ENCODE measurements around the gene VAV2.

DNA sequence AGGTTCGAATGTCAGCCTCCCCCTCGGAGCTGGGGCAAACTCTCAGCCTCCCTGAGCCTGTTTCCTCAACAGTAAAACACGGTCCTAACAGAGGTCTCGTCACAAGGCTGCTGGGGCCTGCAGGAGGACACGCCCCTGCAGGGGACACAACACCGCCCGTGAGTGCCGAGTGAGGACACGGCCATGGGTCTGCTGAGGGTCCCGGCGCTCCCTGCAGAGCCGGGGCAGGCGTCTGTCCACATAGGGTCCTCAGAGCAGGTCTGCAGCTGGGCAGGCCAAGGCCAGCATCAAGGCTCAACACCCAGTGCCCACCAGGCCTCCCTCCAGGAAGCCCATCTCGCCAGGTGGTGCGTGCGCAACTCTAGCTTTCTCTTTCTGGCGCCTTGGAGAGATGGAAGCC is 125.2 kb downstream of the VAV2 start:
- TF ChIP-seq CSRNP3 (CRISPR knock-in tag; IDR thresholded peaks at IDR 0.05) = no peak
- TF ChIP-seq CSDC2 (CRISPR knock-in tag; IDR thresholded peaks at IDR 0.05) = no peak
- TF ChIP-seq ZNF8 (CRISPR knock-in tag; IDR thresholded peaks at IDR 0.05) = no peak
- TF ChIP-seq PATZ1 (CRISPR knock-in tag; IDR thresholded peaks at IDR 0.05; ENCODE audit: borderline replicate concordance) = no peak
- no peak for TF ChIP-seq PPARA (CRISPR knock-in tag; IDR thresholded peaks at IDR 0.05; ENCODE audit: borderline replicate concordance)
- no peak for TF ChIP-seq TSHZ2 (CRISPR knock-in tag; IDR thresholded peaks at IDR 0.05)
- no peak for TF ChIP-seq ZFP30 (CRISPR knock-in tag; IDR thresholded peaks at IDR 0.05)
